Endothelial cell of umbilical vein (primary cell): ENCODE results near the gene CACNA2D3. TPM values are rescaled to one million over a fixed set of nuclear protein-coding genes. Genes with fewer than 3 reads are reported as not detected.

Source experiments
- BruUV-seq: library from RNA; stranded (reverse); fragments of 400-500 nt; replicated peaks from 2 replicates; lab custom pipeline; 2021; lab: Mats Ljungman, UMichigan
- CTCF ChIA-PET: fragments of 300-600, 350-600 bp; sonication (Branson Sonifier 250); formaldehyde crosslinking; loops from one replicate; lab custom pipeline; 2021; ENCODE audit warnings: antibody characterized with exemption, inconsistent platforms; lab: Charles Lee
- POLR2A ChIA-PET: fragments of 300-600, 350-600 bp; sonication (Branson Sonifier 250); formaldehyde crosslinking; loops from one replicate; lab custom pipeline; 2021; ENCODE audit warnings: antibody characterized with exemption, inconsistent platforms; lab: Charles Lee
- DNase-seq: peaks from one replicate; pipeline ENCODE4 v3.0.0-alpha.2; 2011; ENCODE audit warnings: low read depth, low spot score
- FAIRE-seq: peaks from 2 replicates; lab custom pipeline; 2011; peaks lifted over from hg19 to GRCh38; lab: Jason Lieb, UNC
- H2AFZ ChIP-seq: 2 replicates; pipeline ENCODE4 v1.6.0; 2012; ENCODE audit warnings: low read depth, low read length, control low read depth, inconsistent platforms
- H3K27ac ChIP-seq: 2 replicates; pipeline ENCODE4 v1.5.1; 2011; ENCODE audit warnings: low read depth, mild to moderate bottlenecking, control low read depth, low read length, moderate library complexity; ENCODE audit not compliant: insufficient read depth
- H3K27me3 ChIP-seq, 2 experiments: 2 replicates each; pipeline versions ENCODE4 v1.6.0 to v1.6.1; 2011; ENCODE audit warnings: low read length in 2 of 2, mixed read lengths in 1 of 2; ENCODE audit not compliant: control insufficient read depth in 2 of 2, insufficient read depth in 2 of 2
- H3K36me3 ChIP-seq, 2 experiments: 2 replicates in 1 of 2; 3 replicates in 1 of 2; pipeline ENCODE4 v1.5.1; 2011; ENCODE audit warnings: low read length in 2 of 2, mild to moderate bottlenecking in 1 of 2, moderate library complexity in 1 of 2; ENCODE audit not compliant: control insufficient read depth in 2 of 2, insufficient read depth in 2 of 2; ENCODE audit errors: extremely low read depth in 1 of 2
- H3K4me1 ChIP-seq: 3 replicates; pipeline ENCODE4 v1.5.1; 2011; ENCODE audit warnings: mild to moderate bottlenecking, low read length; ENCODE audit not compliant: control insufficient read depth, insufficient read depth; ENCODE audit errors: extremely low read depth
- H3K4me2 ChIP-seq: 2 replicates; pipeline ENCODE4 v1.6.1; 2011; ENCODE audit warnings: low read length, control low read depth, mixed read lengths; ENCODE audit not compliant: insufficient read depth
- H3K4me3 ChIP-seq, 3 experiments: fragments of 200-600 bp in 1 of 3; sonication (generic), shearing (Covaris generic) in 1 of 3; replicated peaks in 1 of 3; 2 replicates each; pipeline ENCODE4 v1.5.1; 2011 to 2016; ENCODE audit warnings: control low read depth in 3 of 3, low read length in 3 of 3, mild to moderate bottlenecking in 2 of 3, inconsistent platforms in 1 of 3, low read depth in 1 of 3, moderate library complexity in 1 of 3; ENCODE audit not compliant: insufficient read depth in 1 of 3
- H3K79me2 ChIP-seq: 2 replicates; pipeline ENCODE4 v1.6.0; 2012; ENCODE audit warnings: low read length, inconsistent platforms; ENCODE audit not compliant: control insufficient read depth, insufficient read depth
- H3K9ac ChIP-seq: replicated peaks from 2 replicates; pipeline ENCODE3; 2011; ENCODE audit warnings: low read length, control low read depth; ENCODE audit not compliant: insufficient read depth; ENCODE audit errors: extremely low read depth
- H3K9me1 ChIP-seq: replicated peaks from 3 replicates; pipeline ENCODE4 v1.6.0; 2011; ENCODE audit warnings: mild to moderate bottlenecking, low read length; ENCODE audit not compliant: control insufficient read depth, insufficient read depth; ENCODE audit errors: extremely low read depth
- H3K9me3 ChIP-seq: replicated peaks from 2 replicates; pipeline ENCODE4 v1.5.1; 2012; ENCODE audit warnings: low read length, inconsistent platforms; ENCODE audit not compliant: control insufficient read depth, insufficient read depth
- H4K20me1 ChIP-seq: replicated peaks from 2 replicates; pipeline ENCODE3; 2011; ENCODE audit warnings: mild to moderate bottlenecking, low read length; ENCODE audit not compliant: control insufficient read depth, insufficient read depth; ENCODE audit errors: extremely low read depth
- CTCF ChIP-seq, 2 donors: IDR thresholded peaks; 1 replicate in 1 of 2; 2 replicates in 1 of 2; pipeline ENCODE4 v1.5.1; 2011; ENCODE audit warnings: low read length in 2 of 2, mild to moderate bottlenecking in 2 of 2, moderate library complexity in 2 of 2, control low read depth in 1 of 2, inconsistent platforms in 1 of 2, low read depth in 1 of 2; ENCODE audit not compliant: insufficient read depth in 1 of 2; ENCODE audit errors: extremely low read depth in 1 of 2
- EZH2 ChIP-seq: IDR thresholded peaks from 2 replicates; pipeline ENCODE4 v1.6.1; 2012; ENCODE audit warnings: borderline replicate concordance, low read depth, mild to moderate bottlenecking, moderate library complexity, low read length, inconsistent platforms; ENCODE audit not compliant: severe bottlenecking
- FOS ChIP-seq: IDR thresholded peaks from 2 replicates; pipeline ENCODE4 v1.6.1; 2011; ENCODE audit warnings: mild to moderate bottlenecking, low read length, moderate library complexity, borderline replicate concordance; ENCODE audit not compliant: insufficient read depth
- GATA2 ChIP-seq: IDR thresholded peaks from 2 replicates; pipeline ENCODE4 v1.7.0; 2011; ENCODE audit warnings: low read depth, mild to moderate bottlenecking, moderate library complexity, mixed read lengths, low read length; ENCODE audit not compliant: insufficient read length, insufficient read depth
- JUN ChIP-seq: IDR thresholded peaks from 2 replicates; pipeline ENCODE4 v1.6.1; 2011; ENCODE audit warnings: borderline replicate concordance, low read depth; ENCODE audit not compliant: insufficient read length, insufficient read depth
- MAX ChIP-seq: IDR thresholded peaks from 2 replicates; pipeline ENCODE4 v1.6.1; 2011; ENCODE audit not compliant: insufficient read depth, insufficient read length
- MYC ChIP-seq: IDR thresholded peaks from one replicate; pipeline ENCODE4 v1.6.1; 2011; ENCODE audit warnings: mild to moderate bottlenecking, low read depth, low read length
- POLR2A ChIP-seq: IDR thresholded peaks from 2 replicates; pipeline ENCODE4 v1.6.1; 2012; ENCODE audit warnings: low read depth, mild to moderate bottlenecking, control low read depth, low read length
- POLR2AphosphoS5 ChIP-seq: IDR thresholded peaks from 2 replicates; pipeline ENCODE4 v1.6.1; 2012; ENCODE audit warnings: low read depth, mild to moderate bottlenecking, control low read depth, low read length, moderate library complexity; ENCODE audit not compliant: insufficient read depth
- dilution Hi-C: fragments of 300-500 bp; cut with MboI; formaldehyde crosslinking; loops from one replicate; pipeline ENCODE4 v1.15.0; 2019; ENCODE audit warnings: low sequenced_read_pairs; ENCODE audit not compliant: extremely low pct_ligation_motif_present
- intact Hi-C: fragments of 100-400 bp; cut with micrococcal nuclease; formaldehyde crosslinking; loops from one replicate; pipeline ENCODE4 v1.10.0; 2022
- polyA plus RNA-seq, 4 experiments: library from polyadenylated mRNA; depleted of rRNA in 3 of 4; stranded (reverse) in 3 of 4; unstranded in 1 of 4; fragments of >200 nt; gene quantifications; 2 replicates each; pipeline versions ENCODE4 v1.2.1 to v1.2.3, GENCODE V29; 2011 to 2012; ENCODE audit warnings: missing spikeins in 1 of 4
- total RNA-seq: library from RNA; stranded (reverse); gene quantifications from 2 replicates; pipeline ENCODE4 v1.2.3, GENCODE V29; 2021

The CACNA2D3 gene
- total and polyA plus RNA-seq, 2 donors (not counting 3 experiments of a cell fraction or from before 2014, with no cell fraction given) = not detected

GRCh38 chr3:55090746-55091145, 968.4 kb downstream of the CACNA2D3 start:
- H4K20me1 ChIP-seq = no peaks in the 10 kb centered on the region
- H3K4me3 ChIP-seq = no peak overlapping the region
- H3K9me1 ChIP-seq = no peaks in the 10 kb centered on the region
- TF ChIP-seq CTCF (IDR thresholded peaks at IDR 0.05; ENCODE audit: extremely low read depth in 1 of 2, insufficient read depth in 1 of 2, low read depth in 1 of 2, low read length in 2 of 2) = no peak
- no peak for TF ChIP-seq MYC
- no peak for TF ChIP-seq POLR2AphosphoS5
- no peak for TF ChIP-seq EZH2
- no peak for TF ChIP-seq MAX
- TF ChIP-seq FOS = no peak
- no peak for TF ChIP-seq POLR2A
- TF ChIP-seq JUN = no peak
- TF ChIP-seq GATA2 = no peak
- H2AFZ ChIP-seq = no peak overlapping the region
- POLR2A ChIA-PET = no interaction called here
- H3K79me2 ChIP-seq = no peaks in the 10 kb centered on the region
- H3K9me3 ChIP-seq = peaks cover 4% of the 10 kb centered on the region
- intact Hi-C loops = no loop called here
- CTCF ChIA-PET = no interaction called here
- no peaks in the 10 kb centered on the region for H3K36me3 ChIP-seq
- H3K4me2 ChIP-seq = no peak overlapping the region
- H3K27ac ChIP-seq = no peak overlapping the region
- no peak for DNase-seq
- FAIRE-seq = no peak
- H3K27me3 ChIP-seq = no peaks in the 10 kb centered on the region
- no peak overlapping the region for H3K9ac ChIP-seq
- dilution Hi-C loops = no loop called here
- no TSS peak for BruUV-seq
- H3K4me1 ChIP-seq = no peaks in the 10 kb centered on the region
